Activated B cell treated with CpG ODN at 0.5 μM for 24 hours (primary cell): Measurements from ENCODE around the gene ARMC3. TPM values are rescaled to one million over a fixed set of nuclear protein-coding genes. Genes with fewer than 3 reads are reported as not detected.

Experiments
- ATAC-seq: fragments of 200-7000 bp; cut with Tn5 transposase; one replicate; pipeline ENCODE4 v1.10.0; 2021; ENCODE audit warnings: low read depth, mild to moderate bottlenecking, moderate library complexity
- CTCF ChIA-PET: fragments of 350-600 bp; sonication (Branson Sonifier 250); formaldehyde crosslinking; loops from one replicate; lab custom pipeline; 2021; ENCODE audit warnings: antibody characterized with exemption; lab: Charles Lee
- POLR2A ChIA-PET: fragments of 350-600 bp; sonication (Branson Sonifier 250); formaldehyde crosslinking; loops from one replicate; lab custom pipeline; 2021; ENCODE audit warnings: antibody characterized with exemption; lab: Charles Lee
- DNase-seq: peaks from one replicate; pipeline ENCODE4 v3.0.0; 2022
- H3K27ac Mint-ChIP-seq: one replicate; pipeline ENCODE4 v1.8.0; 2020; ENCODE audit warnings: mixed read lengths
- H3K27me3 Mint-ChIP-seq: one replicate; pipeline ENCODE4 v1.8.0; 2021; ENCODE audit warnings: mixed read lengths
- H3K36me3 Mint-ChIP-seq: one replicate; pipeline ENCODE4 v1.8.0; 2021; ENCODE audit warnings: low read depth, mixed read lengths
- H3K4me1 Mint-ChIP-seq: one replicate; pipeline ENCODE4 v1.8.0; 2021; ENCODE audit warnings: mixed read lengths
- H3K4me3 Mint-ChIP-seq: one replicate; pipeline ENCODE4 v1.8.0; 2020; ENCODE audit warnings: mild to moderate bottlenecking, mixed read lengths
- H3K9me3 Mint-ChIP-seq: one replicate; pipeline ENCODE4 v1.8.0; 2020; ENCODE audit warnings: mixed read lengths
- intact Hi-C: fragments of 100-400 bp; cut with micrococcal nuclease; formaldehyde crosslinking; loops from one replicate; pipeline ENCODE4 v1.15.1; 2024
- total RNA-seq: library from RNA; stranded (reverse); gene quantifications from 2 replicates; pipeline ENCODE4 v1.2.3, GENCODE V29; 2022
- TF ChIP-seq, protein P1 (sequence below): fragments of 200-600 bp; IDR thresholded peaks from one replicate; pipeline ENCODE4 v1.8.0; 2022; ENCODE audit warnings: antibody characterized with exemption, mild to moderate bottlenecking

ARMC3 gene
- total RNA-seq, 1 donor from 2014 or later = not detected

- H3K27me3 Mint-ChIP-seq = peaks cover 2% of the 10 kb centered on the region
- no peak for DNase-seq
These were observed 87.3 kb downstream of the ARMC3 start for GRCh38 chr10:23015021-23015707.

GRCh38 chr10:23016636-23017035 lies 88.8 kb downstream of the ARMC3 start:
- no peak overlapping the region for H3K4me3 Mint-ChIP-seq
- no peak for ATAC-seq
- no peaks in the 10 kb centered on the region for H3K36me3 Mint-ChIP-seq
- ChIA-PET CTCF (no interaction called here), POLR2A (interaction anchor here (0.7 kb wide), 1 partner anchor 1014 kb away, joined by 3 read pairs; no protein-coding TSS in a partner anchor)
- peaks cover 1% of the 10 kb centered on the region for H3K9me3 Mint-ChIP-seq
- intact Hi-C loops = loop anchor here (5.0 kb wide), 1 partner anchor 81 kb away; the partner anchor contains the start of gene MSRB2
- TF ChIP-seq, protein P1, sequence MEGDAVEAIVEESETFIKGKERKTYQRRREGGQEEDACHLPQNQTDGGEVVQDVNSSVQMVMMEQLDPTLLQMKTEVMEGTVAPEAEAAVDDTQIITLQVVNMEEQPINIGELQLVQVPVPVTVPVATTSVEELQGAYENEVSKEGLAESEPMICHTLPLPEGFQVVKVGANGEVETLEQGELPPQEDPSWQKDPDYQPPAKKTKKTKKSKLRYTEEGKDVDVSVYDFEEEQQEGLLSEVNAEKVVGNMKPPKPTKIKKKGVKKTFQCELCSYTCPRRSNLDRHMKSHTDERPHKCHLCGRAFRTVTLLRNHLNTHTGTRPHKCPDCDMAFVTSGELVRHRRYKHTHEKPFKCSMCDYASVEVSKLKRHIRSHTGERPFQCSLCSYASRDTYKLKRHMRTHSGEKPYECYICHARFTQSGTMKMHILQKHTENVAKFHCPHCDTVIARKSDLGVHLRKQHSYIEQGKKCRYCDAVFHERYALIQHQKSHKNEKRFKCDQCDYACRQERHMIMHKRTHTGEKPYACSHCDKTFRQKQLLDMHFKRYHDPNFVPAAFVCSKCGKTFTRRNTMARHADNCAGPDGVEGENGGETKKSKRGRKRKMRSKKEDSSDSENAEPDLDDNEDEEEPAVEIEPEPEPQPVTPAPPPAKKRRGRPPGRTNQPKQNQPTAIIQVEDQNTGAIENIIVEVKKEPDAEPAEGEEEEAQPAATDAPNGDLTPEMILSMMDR = no peak
- H3K4me1 Mint-ChIP-seq = peaks cover 16% of the 10 kb centered on the region
- no peak overlapping the region for H3K27ac Mint-ChIP-seq
- no peak for DNase-seq
- peaks cover 6% of the 10 kb centered on the region for H3K27me3 Mint-ChIP-seq

More at GRCh38 chr10:23015021-23015707, 87.3 kb downstream of the ARMC3 start:
- H3K9me3 Mint-ChIP-seq = no peaks in the 10 kb centered on the region
- peaks cover 16% of the 10 kb centered on the region for H3K4me1 Mint-ChIP-seq
- CTCF ChIA-PET = no interaction called here
- POLR2A ChIA-PET = no interaction called here
- peak overlapping the region; percentile 75 for H3K27ac Mint-ChIP-seq
- H3K36me3 Mint-ChIP-seq = no peaks in the 10 kb centered on the region
- ATAC-seq = peak; percentile 92
- intact Hi-C loops = loop anchor here (5.0 kb wide), 1 partner anchor 82 kb away; the partner anchor contains the start of gene MSRB2
- peak overlapping the region; percentile 56 for H3K4me3 Mint-ChIP-seq
- TF ChIP-seq, protein P1 = no peak

DNA sequence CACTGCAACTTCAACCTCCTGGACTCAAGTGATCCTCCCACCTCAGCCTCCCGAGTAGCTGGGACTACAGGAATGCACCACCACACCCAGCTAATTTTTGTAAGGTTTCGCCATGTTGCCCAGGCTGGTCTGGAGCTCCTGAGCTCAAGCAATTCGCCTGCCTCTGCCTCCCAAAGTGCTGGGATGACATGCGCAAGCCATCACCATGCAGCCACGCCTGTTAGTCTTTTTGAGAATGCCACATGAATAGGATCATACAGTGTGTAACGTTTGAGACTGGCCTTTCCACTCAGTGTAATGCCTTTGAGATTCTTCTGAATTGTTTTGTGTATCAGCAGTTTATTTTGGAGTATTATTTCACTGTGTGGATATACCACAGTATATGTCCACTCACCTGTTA lies 91.8 kb downstream of the ARMC3 start:
- no peak for DNase-seq
- Mint-ChIP-seq H3K9me3 (peaks cover 15% of the 10 kb centered on the region), H3K27me3 (peaks cover 13% of the 10 kb centered on the region), H3K4me1 (peaks cover 14% of the 10 kb centered on the region), H3K27ac (no peak overlapping the region), H3K36me3 (no peaks in the 10 kb centered on the region), H3K4me3 (no peak overlapping the region)
- no peak for ATAC-seq
- TF ChIP-seq, protein P1 = no peak
- intact Hi-C loops = loop anchor here (5.0 kb wide), 1 partner anchor 78 kb away; the partner anchor contains the start of gene MSRB2
- POLR2A ChIA-PET = no interaction called here
- CTCF ChIA-PET = interaction anchor here (0.6 kb wide), 1 partner anchor 1607 kb away, joined by 4 read pairs; no protein-coding TSS in a partner anchor

GRCh38 chr10:23021430-23021829 lies 93.6 kb downstream of the ARMC3 start:
- Mint-ChIP-seq H3K27me3 (peaks cover 22% of the 10 kb centered on the region), H3K36me3 (no peaks in the 10 kb centered on the region), H3K4me1 (no peaks in the 10 kb centered on the region), H3K9me3 (peaks cover 17% of the 10 kb centered on the region), H3K4me3 (no peak overlapping the region), H3K27ac (no peak overlapping the region)
- ChIA-PET POLR2A (no interaction called here), CTCF (no interaction called here)
- intact Hi-C loops = no loop called here
- TF ChIP-seq, protein P1 = no peak
- ATAC-seq (no peak), DNase-seq (no peak)

DNA sequence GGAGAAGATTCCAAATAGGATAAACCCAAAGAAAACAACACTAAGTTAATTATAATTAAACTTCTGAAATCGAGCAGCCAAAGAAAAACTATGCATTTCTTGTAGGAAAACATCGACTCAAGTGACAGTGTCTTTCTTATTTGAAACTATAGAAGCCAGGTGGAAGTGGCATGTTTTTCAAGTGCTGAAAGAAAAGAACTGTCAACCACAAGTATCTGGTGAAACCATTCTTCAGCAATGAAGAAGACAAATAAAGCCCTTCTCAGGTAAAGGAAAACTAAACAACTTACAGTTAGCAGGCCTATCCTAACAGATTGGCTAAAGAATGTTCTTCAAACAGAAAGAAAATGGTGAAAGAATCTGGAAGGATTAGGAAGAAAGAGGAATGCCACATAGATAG lies 96.1 kb downstream of the ARMC3 start:
- TF ChIP-seq, protein P1 = no peak
- ChIA-PET CTCF (no interaction called here), POLR2A (no interaction called here)
- intact Hi-C loops = no loop called here
- Mint-ChIP-seq H3K27ac (no peak overlapping the region), H3K9me3 (peaks cover 17% of the 10 kb centered on the region), H3K4me1 (no peaks in the 10 kb centered on the region), H3K27me3 (peaks cover 26% of the 10 kb centered on the region), H3K36me3 (no peaks in the 10 kb centered on the region), H3K4me3 (no peak overlapping the region)
- no peak for DNase-seq
- ATAC-seq = no peak
